ENCODE results near the gene CIDEB.

DNA sequence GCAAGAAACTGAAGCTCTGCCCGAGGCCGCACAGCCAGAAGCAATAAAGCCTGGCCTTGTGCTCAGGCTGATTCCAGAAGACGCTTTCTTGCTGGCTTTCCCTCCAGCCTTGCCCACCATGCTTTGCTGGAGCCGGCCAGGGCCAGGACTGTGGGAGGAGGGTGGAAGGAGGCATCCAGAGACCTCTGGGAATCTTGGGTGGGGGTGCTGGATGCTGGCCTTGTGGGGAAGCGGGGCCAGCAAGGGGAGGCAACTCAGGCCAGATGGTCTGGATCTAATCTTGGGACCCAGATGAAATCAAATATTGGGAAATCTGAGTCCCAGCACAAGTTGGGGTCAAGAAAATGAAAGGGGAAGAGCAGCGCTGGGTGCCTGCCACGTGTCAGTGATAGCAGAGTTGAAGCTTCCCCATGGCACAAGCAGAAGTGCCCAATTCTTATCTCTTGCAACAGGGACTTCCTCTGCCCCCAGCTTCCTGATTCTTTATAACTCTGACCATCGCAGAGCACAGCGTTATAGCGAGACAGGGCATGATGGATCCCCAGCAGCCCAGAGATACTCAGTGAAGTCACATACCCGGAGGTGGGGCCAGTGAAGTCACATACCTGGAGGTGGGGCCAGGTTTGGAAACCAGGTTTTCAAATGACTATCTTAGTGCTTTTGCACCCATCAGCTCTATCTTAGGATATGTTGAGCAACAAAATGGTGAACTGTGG lies 30.0 kb downstream of the CIDEB start:
- no peak for TF ChIP-seq EZH2 (IDR thresholded peaks at IDR 0.05)
- no peak for TF ChIP-seq POLR2AphosphoS5 (IDR thresholded peaks at IDR 0.05; ENCODE audit: borderline replicate concordance, low read depth, low read length)

Data from SK-N-MC (cell line).